Measurements from ENCODE around the gene MALL.
"Not testable (repeated sequence)": the region's sequence is repeated elsewhere in the genome, so short reads cannot be mapped to it uniquely, and the experiment has no call there.

MALL gene

DNA sequence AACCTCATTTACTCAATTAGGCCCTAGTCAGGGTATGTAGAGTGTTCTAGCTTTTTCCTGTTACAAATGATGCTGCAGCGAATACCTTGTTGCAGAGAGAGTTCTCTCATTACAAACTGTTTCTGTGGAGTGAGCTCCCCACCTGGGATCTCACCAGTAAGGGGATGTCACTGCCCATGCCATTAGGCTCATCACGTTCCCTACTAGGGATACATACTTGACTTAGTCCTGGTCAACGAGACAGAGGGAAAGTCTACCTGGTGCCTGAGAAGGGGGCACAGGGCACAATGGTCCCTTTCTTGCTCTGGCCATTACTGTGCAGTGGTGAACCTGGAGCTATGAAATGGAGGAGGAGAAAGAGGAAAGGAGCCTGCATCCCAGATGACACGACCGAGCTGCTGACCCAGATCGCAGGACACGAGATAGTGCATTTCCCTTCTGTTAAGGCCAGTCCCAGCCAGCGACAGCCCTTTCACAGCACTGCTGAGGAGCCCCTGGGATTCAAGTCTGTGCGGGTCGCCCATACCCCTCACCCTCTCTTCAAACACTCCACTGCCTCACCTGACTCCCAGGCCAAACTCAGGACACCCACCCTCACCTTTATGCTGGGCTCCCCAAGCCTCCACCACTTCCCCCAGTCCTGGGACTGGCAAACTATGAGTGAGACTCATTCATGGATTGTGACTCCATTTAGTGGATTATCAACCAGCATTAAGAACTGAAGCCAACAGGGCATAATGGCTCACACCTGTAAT is 16.0 kb downstream of the MALL start:
- H3K4me3 ChIP-seq (ENCODE audit: low read depth, low read length), result no peak overlapping the region
- TF ChIP-seq, protein P1, sequence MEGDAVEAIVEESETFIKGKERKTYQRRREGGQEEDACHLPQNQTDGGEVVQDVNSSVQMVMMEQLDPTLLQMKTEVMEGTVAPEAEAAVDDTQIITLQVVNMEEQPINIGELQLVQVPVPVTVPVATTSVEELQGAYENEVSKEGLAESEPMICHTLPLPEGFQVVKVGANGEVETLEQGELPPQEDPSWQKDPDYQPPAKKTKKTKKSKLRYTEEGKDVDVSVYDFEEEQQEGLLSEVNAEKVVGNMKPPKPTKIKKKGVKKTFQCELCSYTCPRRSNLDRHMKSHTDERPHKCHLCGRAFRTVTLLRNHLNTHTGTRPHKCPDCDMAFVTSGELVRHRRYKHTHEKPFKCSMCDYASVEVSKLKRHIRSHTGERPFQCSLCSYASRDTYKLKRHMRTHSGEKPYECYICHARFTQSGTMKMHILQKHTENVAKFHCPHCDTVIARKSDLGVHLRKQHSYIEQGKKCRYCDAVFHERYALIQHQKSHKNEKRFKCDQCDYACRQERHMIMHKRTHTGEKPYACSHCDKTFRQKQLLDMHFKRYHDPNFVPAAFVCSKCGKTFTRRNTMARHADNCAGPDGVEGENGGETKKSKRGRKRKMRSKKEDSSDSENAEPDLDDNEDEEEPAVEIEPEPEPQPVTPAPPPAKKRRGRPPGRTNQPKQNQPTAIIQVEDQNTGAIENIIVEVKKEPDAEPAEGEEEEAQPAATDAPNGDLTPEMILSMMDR (IDR thresholded peaks at IDR 0.05; ENCODE audit: low read depth, low read length), result no peak

GRCh38 chr2:110099038-110099425 is 16.6 kb downstream of the MALL start:
- H3K4me3 ChIP-seq (ENCODE audit: low read depth, low read length), result no peak overlapping the region
- TF ChIP-seq, protein P1 (IDR thresholded peaks at IDR 0.05; ENCODE audit: low read depth, low read length), result no peak

DNA sequence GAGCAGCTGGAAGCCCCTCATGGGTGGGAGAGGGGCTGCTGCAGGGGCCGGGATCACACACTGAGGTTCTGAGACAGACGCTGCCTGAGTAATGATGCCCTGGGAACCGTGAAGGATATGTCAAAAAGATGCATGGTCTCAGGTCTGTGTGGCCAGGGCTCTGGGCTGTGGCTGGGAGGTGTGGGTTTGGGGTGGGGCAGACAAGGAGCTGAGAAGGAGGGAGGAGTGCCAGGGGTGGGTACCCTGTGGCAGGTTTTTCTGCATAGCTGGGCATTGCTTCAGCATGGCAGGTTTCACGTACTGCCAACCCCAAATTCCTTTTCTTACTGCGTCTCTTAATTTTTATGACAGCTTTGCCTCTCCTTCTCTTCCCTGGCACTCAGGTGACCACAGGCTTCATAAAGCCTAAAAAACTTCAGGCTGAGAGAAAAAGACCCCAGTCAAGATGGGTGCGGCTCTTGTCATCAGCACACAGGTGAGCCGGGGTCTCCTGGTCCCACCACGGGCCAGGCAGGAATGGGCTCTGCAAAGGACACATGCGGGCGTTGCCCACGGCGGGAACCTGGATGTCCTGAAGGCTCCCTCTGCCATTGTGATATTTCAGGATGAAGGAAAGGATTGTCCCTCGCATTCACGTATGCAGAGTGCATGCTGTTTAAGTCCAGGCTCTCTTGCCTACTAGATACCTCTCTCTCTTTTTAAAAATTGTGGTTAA is 18.0 kb downstream of the MALL start:
- TF ChIP-seq, protein P1 (IDR thresholded peaks at IDR 0.05; ENCODE audit: low read depth, low read length), result no peak
- no peak overlapping the region for H3K4me3 ChIP-seq (ENCODE audit: low read depth, low read length)

DNA sequence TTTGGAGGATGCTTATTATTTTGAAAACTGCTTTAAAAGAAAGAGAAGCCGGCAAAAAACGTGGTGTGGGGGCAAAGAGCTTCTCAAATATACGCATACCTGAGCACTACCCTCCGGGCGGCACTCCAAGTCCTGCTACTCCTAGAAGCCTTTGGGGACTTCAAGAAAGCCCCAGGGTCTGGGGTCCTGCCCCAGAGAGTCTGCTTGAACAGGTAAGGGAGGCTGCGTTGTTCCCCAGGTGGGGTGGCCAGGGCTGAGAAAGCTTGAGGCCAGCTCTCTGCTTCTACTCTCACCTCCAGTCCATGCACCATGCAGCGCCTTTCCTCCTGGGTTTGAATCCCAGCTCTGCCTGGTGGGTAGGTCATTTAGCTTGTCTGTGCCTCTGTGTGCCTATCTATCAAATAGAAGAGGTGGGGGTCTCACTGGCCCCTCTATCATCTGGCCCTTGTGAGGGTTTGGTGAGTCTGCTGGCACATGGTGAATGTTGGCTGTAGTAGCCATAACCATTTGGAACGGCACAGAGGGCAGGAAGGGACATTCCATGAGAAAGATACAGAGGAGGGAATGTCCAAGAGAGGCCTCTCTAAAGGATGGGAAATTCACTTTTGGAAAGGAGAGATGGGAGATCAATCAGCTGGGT is 19.5 kb downstream of the MALL start:
- H3K4me3 ChIP-seq (ENCODE audit: low read depth, low read length), result no peak overlapping the region
- TF ChIP-seq, protein P1 (IDR thresholded peaks at IDR 0.05; ENCODE audit: low read depth, low read length), result no peak

GRCh38 chr2:110094884-110095534 is 20.6 kb downstream of the MALL start:
- H3K4me3 ChIP-seq (ENCODE audit: low read depth, low read length), result not testable (repeated sequence)

GRCh38 chr2:110093924-110094323 is 21.7 kb downstream of the MALL start:
- not testable (repeated sequence) for H3K4me3 ChIP-seq (ENCODE audit: low read depth, low read length)

DNA sequence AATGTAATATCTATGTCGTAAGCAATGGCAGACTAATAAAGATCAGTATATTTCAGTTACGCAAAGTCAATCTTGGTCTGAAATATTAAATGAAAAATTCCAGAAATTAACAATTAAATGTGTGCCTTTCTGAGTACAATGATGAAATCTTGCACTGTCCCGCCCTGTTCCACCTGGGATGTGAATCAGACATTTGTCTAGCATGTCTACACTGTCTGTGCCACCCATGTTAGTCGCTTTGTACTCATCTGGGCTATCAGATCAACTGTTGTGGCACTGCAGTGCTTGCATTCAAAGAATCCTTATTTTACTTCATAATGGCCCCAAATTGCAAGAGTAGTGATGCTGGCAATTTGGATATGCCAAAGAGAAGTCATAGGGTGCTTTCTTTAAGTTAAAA is 25.5 kb downstream of the MALL start:
- not testable (repeated sequence) for H3K4me3 ChIP-seq (ENCODE audit: low read depth, low read length)

DNA sequence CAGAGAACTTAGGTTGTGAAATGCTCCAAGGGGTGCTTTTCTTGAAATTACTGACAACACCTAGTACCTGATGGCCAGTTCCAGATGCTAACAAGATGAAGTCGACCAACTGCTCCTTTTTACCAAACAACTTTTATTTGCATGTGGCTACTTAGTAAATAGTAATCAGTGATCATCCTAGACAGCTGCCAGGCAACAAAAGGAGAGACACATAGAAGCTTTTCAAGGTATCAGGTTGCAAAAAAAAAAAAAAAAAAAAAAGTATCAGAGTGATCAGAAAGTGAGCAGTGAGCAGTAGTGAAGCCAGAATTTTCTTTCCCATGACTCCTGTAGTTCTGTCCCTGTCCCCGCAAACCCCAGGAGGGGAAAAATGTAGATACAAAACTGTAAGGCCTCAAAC is 31.9 kb downstream of the MALL start:
- H3K4me3 ChIP-seq (ENCODE audit: low read depth, low read length), result not testable (repeated sequence)

DNA sequence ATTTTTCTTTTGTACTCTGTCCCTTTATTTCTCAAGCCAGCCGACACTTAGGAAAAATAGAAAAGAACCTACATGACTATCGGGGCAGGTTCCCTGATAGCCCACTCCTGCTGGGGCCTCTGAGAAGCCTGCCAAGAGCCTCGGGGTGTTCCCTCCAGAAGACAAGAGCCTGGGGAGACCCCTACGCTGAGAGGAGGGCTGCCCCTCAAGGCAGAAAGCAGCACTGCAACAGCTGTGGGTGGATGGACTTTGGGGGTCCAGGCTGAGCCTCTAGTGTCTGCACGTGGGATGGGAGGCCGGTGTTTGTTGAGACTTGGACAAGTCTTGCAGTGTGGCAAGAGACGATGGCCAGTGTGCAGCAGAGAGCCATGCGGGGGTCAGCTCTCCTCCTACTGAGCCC is 32.5 kb downstream of the MALL start:
- H3K4me3 ChIP-seq (ENCODE audit: low read depth, low read length), result not testable (repeated sequence)

- not testable (repeated sequence) for H3K4me3 ChIP-seq (ENCODE audit: low read depth, low read length)
These were observed 37.5 kb downstream of the MALL start for GRCh38 chr2:110078104-110078503.

- not testable (repeated sequence) for H3K4me3 ChIP-seq (ENCODE audit: low read depth, low read length)
These were observed 39.7 kb downstream of the MALL start for GRCh38 chr2:110075896-110076295.

DNA sequence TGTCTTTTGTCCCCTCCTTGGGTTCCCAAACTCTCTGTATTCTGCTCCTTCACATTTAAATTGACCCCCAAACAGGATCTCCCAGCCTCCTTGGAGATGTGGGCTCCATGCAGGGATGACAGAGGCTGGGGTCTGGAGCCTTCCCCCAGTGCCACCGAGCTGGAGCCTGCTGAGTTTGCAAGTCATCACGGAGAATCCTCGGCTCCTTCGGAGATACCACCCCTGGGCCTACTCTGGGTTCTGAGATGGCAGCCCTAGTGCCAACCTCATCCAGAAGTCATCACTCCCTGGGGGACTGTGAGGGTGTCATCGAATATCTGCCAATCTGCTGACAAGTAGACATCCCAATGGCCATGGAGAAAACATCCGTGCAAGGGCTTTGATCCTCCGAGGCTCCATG is 45.8 kb downstream of the MALL start:
- not testable (repeated sequence) for H3K4me3 ChIP-seq (ENCODE audit: low read depth, low read length)

- H3K4me3 ChIP-seq (ENCODE audit: low read depth, low read length), result not testable (repeated sequence)
These were observed 47.5 kb downstream of the MALL start for GRCh38 chr2:110068153-110068552.

DNA sequence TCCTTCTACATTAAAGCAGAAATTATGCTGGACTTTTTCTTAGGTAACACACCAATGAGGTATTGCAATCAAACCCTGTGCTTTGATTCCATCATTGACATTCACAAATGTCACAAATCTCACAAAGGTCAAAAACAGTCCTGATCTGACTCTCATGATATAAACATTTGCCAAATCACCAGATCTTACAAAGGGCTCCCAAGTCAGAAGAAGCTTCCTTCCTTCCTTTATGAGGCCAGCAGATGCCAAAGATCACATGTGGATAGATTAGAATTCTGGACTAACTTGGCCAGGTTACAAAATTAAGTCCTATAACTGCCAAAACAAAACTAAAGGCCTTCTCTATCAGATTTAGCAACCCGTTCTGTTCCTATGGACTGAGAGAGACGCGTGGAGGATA is 53.3 kb downstream of the MALL start:
- not testable (repeated sequence) for H3K4me3 ChIP-seq (ENCODE audit: low read depth, low read length)

- not testable (repeated sequence) for H3K4me3 ChIP-seq (ENCODE audit: low read depth, low read length)
These were observed 55.1 kb downstream of the MALL start for GRCh38 chr2:110060550-110060949.
